LNCAP (cell line): ENCODE measurements around the gene REXO4.

ENCODE experiments used
- TF ChIP-seq, protein P1 (sequence below): fragments of 450-650 bp; IDR thresholded peaks from 2 replicates; pipeline ENCODE4 v1.5.1; 2017; ENCODE audit warnings: mild to moderate bottlenecking

Gene REXO4

DNA sequence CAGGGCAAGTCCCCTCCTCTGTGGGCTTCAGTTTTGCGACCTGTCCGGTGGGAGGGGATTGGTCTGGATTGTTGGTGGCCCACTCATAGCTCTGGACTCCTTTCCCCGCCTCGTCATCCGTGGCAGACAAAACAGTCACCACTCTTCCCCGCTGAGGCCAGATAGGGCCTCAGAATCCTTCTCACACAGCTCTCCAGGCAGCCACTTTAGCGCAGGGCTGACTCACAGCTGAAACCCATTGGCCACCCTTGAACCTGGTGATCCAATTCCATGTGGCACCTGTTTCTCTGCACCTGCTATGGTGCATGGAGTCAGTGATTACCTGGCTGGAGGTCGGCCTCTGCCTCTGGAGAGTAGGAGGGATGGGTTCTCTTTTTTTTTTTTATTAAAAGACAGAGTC is 26.2 kb upstream of the REXO4 start:
- TF ChIP-seq, protein P1, sequence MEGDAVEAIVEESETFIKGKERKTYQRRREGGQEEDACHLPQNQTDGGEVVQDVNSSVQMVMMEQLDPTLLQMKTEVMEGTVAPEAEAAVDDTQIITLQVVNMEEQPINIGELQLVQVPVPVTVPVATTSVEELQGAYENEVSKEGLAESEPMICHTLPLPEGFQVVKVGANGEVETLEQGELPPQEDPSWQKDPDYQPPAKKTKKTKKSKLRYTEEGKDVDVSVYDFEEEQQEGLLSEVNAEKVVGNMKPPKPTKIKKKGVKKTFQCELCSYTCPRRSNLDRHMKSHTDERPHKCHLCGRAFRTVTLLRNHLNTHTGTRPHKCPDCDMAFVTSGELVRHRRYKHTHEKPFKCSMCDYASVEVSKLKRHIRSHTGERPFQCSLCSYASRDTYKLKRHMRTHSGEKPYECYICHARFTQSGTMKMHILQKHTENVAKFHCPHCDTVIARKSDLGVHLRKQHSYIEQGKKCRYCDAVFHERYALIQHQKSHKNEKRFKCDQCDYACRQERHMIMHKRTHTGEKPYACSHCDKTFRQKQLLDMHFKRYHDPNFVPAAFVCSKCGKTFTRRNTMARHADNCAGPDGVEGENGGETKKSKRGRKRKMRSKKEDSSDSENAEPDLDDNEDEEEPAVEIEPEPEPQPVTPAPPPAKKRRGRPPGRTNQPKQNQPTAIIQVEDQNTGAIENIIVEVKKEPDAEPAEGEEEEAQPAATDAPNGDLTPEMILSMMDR, result no peak

DNA sequence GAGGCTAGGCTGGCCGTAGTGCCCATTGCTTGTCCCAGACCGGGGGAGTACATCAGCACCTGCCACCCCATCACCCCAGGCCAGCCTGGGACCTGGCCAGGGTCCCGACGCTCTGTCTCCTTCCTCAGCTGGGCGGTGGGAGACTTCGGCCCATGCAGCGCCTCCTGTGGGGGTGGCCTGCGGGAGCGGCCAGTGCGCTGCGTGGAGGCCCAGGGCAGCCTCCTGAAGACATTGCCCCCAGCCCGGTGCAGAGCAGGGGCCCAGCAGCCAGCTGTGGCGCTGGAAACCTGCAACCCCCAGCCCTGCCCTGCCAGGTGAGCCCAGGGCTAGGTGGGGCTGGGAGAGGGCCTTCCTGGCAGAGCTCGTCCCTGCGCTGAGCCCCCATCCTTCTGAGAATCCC is 25.4 kb upstream of the REXO4 start:
- TF ChIP-seq, protein P1, result no peak

DNA sequence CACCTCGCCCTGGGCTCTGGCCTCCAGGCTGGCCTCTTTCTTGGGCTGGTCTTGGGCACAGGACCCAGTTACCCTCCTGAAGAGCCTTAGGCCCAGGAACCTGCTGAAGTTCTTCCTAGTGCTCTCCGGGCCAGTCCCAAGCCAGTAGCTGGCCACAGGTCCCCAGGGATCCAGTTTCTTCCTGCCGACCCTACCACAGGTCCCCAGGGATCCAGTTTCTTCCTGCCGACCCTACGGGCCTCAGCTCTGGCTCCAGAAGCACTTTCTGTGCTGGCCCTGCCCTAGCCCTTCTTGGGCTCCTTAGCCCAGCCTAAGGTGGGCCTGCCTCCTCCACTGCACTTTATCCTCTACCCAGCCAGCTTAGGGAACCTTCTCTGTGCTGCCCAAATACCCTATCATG is 23.8 kb upstream of the REXO4 start:
- TF ChIP-seq, protein P1, result no peak

DNA sequence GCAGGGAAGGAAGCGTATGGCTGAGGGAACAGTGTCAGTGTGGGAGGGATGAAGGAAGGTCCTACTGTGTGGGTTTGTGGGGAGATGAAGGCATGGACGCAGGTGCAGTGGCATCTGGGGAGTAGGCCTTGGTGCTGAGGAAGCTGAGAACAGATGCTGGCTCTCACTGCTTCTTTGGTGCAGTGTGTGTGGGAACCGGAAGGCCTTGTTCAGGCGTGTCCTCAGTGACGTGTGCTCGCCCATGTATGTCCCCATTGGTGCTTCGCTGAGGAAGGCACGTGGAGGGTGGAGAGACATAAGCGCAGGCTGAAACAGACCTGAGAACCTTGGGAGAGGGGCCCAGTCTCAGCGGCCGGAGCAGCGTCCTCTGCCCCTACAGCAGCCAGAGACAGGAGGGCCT is 23.1 kb upstream of the REXO4 start:
- TF ChIP-seq, protein P1, result no peak

DNA sequence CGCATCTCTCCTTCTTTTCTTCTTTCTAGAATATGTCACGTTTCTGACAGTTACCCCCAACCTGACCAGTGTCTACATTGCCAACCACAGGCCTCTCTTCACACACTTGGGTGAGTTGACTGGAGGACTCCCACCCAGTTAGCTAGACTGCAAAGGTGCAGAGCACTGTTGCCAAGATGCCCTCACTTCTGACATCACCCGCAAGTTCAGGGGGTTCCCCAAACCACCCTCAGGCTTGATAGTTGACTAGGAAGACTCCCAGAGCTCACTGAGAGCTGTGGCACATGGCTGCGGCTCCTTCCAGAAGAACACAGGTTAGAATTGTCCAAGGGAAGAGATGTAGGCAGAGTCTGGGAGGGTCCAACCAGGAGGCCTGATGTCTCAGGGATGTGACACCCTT is 21.5 kb upstream of the REXO4 start:
- TF ChIP-seq, protein P1, result no peak

DNA sequence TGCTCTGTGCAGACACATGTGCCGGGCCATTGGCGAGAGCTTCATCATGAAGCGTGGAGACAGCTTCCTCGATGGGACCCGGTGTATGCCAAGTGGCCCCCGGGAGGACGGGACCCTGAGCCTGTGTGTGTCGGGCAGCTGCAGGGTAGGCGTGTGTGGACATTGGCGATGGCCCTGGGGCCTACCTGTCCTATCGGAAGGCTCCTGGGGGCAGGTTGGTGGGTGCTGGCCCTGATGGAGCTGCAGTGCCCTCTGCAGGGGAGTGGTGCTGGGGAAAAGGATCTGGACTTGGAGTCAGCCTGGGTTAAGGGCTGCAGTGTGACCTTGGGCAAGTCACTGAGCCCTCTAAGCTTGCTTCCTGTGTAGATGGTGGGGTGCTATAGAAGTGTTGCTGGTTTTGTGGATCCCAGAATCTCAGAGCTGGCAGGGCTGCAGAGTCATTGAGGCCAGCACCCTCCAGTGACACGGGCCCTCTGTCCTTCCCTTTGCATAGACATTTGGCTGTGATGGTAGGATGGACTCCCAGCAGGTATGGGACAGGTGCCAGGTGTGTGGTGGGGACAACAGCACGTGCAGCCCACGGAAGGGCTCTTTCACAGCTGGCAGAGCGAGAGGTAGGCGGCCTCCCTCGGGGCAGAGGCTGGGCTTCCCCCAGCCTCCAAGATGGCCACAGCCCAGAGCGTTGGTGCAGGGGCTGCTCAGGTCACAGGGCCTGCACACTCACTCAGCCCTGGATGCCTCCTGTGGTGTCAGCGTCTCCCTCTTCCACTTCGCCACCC is 20.1 kb upstream of the REXO4 start:
- TF ChIP-seq, protein P1, result no peak

DNA sequence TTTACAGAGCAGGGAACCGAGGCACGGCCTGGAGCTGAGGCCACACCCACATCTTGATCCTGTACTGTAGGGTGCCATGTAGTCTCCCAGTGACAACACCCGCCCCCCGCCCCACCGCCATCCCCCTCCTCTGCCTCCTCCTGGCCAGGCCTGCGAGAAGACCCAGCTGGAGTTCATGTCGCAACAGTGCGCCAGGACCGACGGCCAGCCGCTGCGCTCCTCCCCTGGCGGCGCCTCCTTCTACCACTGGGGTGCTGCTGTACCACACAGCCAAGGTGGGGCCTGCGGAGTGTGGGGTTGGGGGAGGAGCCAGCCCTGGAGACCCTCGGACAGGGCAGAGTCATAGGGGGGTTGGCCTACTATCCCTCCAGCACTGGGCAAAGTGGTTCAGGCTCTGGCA is 18.9 kb upstream of the REXO4 start:
- TF ChIP-seq, protein P1, result no peak

DNA sequence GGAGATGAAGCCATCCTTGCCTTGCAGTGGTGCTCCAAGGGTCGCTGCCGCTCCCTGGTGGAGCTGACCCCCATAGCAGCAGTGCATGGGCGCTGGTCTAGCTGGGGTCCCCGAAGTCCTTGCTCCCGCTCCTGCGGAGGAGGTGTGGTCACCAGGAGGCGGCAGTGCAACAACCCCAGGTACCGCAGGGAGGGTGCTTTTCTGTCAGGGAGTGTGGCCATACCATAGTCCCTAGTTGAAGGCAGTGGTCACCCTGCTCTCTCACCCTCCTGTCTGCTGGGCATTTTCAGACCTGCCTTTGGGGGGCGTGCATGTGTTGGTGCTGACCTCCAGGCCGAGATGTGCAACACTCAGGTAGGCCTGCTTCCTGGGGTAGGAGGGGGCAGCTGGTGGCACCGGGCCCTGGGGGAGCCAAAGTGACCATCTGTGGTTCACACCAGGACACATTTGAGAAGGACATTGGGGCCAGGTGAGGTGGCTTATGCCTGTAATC is 15.6 kb upstream of the REXO4 start:
- TF ChIP-seq, protein P1, result no peak
